ENCODE results near the gene UACA.
"Not testable (repeated sequence)": the region's sequence is repeated elsewhere in the genome, so short reads cannot be mapped to it uniquely, and the experiment has no call there.

UACA gene

DNA sequence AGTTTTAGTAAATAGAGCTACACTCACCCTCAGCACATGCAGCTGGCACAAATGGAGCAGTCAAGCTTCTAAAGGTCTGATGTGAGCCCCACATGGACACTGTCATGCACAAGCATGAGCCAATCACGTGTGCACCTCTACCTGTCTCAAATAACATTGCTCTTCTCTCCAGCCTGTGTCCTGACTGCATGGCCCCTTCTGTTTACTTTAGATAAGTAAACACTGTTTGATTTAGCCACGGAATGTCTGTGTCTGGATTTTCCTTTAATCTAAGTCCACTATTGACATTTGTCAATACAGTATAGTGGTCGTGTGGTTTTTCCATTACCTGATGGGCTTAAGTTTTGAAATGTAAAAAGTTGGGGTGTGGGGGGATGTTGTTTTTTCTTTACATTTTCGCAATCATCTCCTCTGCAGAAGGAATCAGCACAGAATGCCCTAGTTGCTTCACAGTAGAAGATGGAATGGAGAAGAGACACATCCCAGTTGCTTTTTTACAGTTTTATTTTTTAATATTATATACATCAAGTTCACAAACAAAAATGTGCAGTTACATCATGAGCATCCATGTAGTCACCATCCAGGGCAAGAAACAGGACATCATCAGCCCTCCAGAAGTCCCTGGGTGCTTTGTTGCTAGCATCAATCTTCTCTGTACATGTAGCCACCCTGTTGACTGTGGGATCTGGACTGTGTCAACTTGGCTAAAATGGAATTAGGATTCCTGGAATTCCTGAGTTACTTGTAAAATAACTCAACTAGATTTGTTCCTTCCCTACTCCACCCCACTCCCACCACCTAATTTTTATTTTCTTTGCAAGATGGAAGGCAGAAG, 146.1 kb downstream of the UACA start:
- ATAC-seq: no peak

DNA sequence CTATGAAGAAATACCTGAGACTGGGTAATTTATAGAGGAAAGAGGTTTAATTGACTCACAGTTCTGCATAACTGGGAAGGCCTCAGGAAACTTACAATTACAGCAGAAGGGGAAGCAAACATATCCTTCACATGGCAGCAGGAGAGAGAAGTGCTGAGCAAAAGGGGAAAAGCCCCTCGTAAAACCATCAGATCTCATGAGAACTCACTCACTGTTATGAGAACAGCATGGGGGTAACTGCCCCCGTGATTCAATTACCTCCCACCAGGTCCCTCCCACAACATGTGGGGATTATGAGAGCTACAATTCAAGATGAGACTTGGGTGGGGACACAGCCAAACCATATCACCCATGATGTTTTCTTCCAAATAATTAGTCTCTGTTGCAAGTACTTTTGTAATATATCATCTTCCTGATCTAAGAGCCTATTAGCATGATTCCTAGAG, 147.0 kb downstream of the UACA start:
- ATAC-seq: not testable (repeated sequence)

DNA sequence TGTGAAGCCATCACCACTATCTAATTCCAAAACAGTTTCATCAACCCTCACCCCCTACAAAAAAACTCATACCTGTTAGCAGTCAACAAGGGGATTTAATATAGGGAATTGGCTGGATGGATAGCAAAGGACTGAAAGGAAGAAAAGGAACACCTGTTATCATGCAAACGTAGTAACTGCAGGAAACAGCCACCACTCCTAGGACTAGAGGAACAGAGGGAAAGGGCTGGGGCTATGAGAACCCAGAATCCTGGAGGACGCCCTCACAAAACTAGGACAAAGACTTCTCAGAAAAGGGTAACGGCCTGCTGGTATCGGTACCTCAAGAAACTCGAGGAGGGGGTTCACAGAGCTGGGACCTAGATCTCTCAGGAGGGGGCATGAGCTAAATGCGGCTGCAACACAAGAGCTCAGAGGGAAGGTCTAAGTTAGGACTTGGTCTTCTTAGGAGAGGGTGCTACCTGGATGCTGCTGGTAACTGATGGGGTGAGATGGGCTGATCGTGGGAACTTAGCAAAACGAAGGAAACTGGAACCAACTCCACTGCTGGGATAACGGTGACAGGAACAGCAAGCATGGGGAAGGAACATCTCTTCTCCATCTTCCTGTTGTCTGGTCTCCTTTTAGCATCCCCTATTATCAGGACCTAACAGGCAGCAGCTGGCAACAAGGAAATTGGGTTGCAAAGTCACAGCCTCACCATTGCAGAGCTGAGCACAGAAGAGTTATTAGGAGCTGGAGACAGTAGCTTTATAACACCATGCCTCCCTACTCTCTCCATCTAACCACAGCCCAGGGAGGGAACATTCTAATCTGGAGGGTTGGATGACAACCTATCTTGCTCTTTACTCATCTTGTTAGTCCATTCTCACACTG, 147.7 kb downstream of the UACA start:
- no peak for ATAC-seq

DNA sequence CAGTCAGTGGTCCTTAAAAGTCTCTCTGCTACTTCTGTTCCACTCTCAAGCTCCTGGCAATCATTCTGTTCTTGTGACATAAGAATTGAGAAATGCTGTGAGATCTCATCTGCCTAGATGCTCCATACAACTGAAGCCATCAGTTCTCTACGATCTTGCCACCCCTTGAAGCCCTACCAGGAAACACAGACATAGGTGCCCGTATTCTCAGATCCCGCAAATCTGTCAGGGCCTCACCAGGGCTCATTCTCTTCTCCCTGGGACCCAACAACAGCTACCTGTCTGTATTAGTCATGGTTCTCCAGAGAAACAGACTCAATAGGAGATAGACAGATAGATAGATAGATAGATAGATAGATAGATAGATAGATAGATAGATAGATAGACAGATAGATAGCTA, 149.1 kb downstream of the UACA start:
- ATAC-seq: no peak

GRCh38 chr15:70613271-70613670, 150.1 kb downstream of the UACA start:
- ATAC-seq: no peak

DNA sequence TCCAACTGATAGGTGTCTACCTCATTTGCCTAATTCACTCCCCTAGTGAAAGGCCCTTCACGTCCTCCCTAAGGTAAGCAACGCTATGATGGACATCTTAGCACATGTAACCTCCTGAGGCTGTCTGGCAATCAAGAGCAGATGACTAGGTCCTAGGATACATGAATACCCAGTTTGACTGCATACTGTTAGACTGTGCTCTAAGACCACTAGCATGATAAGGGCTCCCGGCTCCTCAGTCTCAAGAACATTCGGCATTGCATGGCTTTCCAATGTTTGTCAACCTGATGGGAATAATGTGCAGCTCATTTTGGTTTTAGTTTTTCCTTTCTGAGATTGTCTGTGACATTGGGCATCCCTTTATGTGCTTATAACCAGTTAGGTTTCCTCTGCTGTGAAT, 152.1 kb downstream of the UACA start:
- no peak for ATAC-seq

DNA sequence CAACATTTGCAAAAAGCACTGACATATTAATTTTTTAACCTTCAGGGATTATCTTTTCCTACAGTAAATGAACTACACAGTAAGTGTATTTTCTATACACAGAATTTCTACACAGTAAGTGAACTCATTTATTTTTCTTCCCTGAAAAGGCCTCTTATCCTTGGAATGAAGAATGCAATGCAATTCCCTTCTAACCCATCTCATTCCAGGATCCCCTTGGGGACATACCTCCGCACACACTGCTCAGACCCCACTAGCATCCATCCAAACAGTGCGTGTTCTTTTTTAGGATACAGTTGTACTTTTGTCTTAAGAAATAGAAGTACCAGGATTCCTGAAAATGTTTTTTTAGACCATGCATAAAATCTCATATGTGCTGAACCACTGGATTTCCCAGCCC, 152.8 kb downstream of the UACA start:
- ATAC-seq: no peak

- no peak for ATAC-seq
Observed at GRCh38 chr15:70609889-70610288, 153.5 kb downstream of the UACA start.

- no peak for ATAC-seq
Observed at GRCh38 chr15:70608144-70608543, 155.2 kb downstream of the UACA start.

- no peak for ATAC-seq
Observed at GRCh38 chr15:70605606-70606410, 157.6 kb downstream of the UACA start.

GRCh38 chr15:70604666-70605315, 158.6 kb downstream of the UACA start:
- no peak for ATAC-seq
